Lower leg skin (tissue), 4 donors: Measurements from ENCODE around the gene NDUFAF8. TPM values are rescaled to one million over a fixed set of nuclear protein-coding genes. Genes with fewer than 3 reads are reported as not detected.

Source experiments
- DNase-seq, 2 donors: peaks; one replicate each; pipeline ENCODE4 v3.0.0-alpha.2; 2019; ENCODE audit warnings: low spot score in 2 of 2
- H3K4me3 ChIP-seq: fragments of 200-600 bp; sonication (generic); 2 replicates; pipeline ENCODE4 v1.5.1; 2017; ENCODE audit warnings: mild to moderate bottlenecking, low read depth; ENCODE audit not compliant: poor library complexity, severe bottlenecking
- POLR2A ChIP-seq, 2 donors: fragments of 450-650 bp; IDR thresholded peaks; one replicate each; pipeline ENCODE4 v1.6.1; 2016 to 2017; ENCODE audit warnings: antibody characterized with exemption in 2 of 2, mild to moderate bottlenecking in 1 of 2, moderate library complexity in 1 of 2
- WGBS, 2 donors: methylation state at CpG; one replicate each; pipeline ENCODE4 v1.1.5; 2018; 5-methylcytosine and 5-hydroxymethylcytosine counted together
- intact Hi-C: fragments of 100-400 bp; cut with DNase I; formaldehyde crosslinking; loops from one replicate; pipeline ENCODE4 v1.15.0; 2023; ENCODE audit warnings: low total_unique reads
- total RNA-seq, 4 donors: library from RNA; depleted of rRNA; stranded (reverse); fragments of >200 nt; gene quantifications; one replicate each; pipeline ENCODE4 v1.1.0, GENCODE V29; 2016
- TF ChIP-seq, protein P1 (sequence below), 3 donors: fragments of 450-650 bp; IDR thresholded peaks; one replicate each; pipeline ENCODE4 v1.5.1; 2016; ENCODE audit warnings: antibody characterized with exemption in 3 of 3, mild to moderate bottlenecking in 3 of 3, moderate library complexity in 2 of 3

Gene NDUFAF8
- total RNA-seq, 4 donors from 2014 or later, result 10.0 to 30.4 (median 15.9) TPM

DNA sequence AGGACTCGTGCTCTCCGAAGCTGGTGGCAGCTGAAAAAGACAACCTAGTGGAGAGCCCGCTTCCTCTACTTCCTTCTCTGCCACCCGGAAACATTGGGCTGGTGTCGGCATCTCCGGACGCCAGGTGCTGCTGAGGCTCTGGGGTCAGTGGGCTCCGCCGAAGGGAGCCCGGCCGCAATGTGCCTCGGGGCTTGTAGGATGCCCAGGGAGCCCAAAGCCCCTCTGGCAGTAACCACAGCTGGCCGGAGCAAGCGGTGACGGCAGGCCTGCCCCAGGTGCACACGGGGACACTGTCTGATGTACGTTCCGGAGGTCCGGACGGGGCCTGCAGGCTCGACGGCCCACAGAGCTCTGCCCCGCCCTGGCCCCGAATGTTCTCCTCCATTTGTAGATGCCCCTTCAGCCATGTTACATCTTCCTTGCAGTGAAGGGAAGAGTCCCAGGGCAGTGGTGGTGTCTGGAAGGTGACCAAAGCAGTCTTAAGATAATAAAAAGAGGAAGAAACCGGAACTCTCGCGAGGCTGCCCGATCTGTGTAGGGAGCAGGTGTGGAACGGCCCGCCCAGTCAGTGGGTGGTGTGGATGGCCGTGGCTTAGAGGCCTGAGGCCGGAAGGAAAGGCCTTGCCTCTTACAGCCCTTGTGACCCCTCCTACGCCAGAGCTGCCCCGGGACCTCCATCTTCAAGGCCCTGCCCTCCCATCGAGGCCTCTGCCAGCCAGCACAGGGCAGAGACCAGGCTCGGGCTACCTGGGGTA is 22.6 kb downstream of the NDUFAF8 start:
- no peak for DNase-seq
- intact Hi-C loops, result no loop called here
- WGBS, 2 donors, result 91 to 94% methylated on average over 36 of the region's 36 CpGs
- TF ChIP-seq POLR2A (IDR thresholded peaks at IDR 0.05), result no peak
- TF ChIP-seq, protein P1, sequence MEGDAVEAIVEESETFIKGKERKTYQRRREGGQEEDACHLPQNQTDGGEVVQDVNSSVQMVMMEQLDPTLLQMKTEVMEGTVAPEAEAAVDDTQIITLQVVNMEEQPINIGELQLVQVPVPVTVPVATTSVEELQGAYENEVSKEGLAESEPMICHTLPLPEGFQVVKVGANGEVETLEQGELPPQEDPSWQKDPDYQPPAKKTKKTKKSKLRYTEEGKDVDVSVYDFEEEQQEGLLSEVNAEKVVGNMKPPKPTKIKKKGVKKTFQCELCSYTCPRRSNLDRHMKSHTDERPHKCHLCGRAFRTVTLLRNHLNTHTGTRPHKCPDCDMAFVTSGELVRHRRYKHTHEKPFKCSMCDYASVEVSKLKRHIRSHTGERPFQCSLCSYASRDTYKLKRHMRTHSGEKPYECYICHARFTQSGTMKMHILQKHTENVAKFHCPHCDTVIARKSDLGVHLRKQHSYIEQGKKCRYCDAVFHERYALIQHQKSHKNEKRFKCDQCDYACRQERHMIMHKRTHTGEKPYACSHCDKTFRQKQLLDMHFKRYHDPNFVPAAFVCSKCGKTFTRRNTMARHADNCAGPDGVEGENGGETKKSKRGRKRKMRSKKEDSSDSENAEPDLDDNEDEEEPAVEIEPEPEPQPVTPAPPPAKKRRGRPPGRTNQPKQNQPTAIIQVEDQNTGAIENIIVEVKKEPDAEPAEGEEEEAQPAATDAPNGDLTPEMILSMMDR (IDR thresholded peaks at IDR 0.05), result no peak
- no peak overlapping the region for H3K4me3 ChIP-seq

- DNase-seq, result no peak
- 95 to 96% methylated on average over 37 to 38 of the region's 40 CpGs for WGBS, 2 donors
- H3K4me3 ChIP-seq, result no peak overlapping the region
- TF ChIP-seq, protein P1 (IDR thresholded peaks at IDR 0.05), result no peak
- no peak for TF ChIP-seq POLR2A (IDR thresholded peaks at IDR 0.05)
- intact Hi-C loops, result no loop called here
Observed at GRCh38 chr17:81263371-81264181, 24.5 kb downstream of the NDUFAF8 start.

DNA sequence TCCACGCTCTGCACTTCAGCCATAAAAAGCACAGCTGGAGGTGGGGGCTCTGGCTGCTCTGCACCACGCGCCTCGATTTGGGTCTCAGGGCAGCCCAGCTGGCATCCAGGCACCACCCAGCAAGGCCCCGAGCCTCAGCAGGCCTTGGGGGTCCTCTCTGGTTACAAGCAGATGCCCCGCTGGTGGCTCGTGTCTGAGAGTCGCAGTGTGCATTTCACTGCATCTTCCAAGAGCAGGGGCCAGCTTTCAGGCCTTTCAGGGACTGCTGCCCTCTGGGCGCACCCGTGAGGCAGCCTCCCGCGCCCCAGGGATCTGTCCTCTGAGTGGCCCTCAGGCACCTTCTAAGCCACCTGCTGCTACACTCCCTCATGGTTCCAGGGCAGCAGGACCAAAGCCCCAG is 25.5 kb downstream of the NDUFAF8 start:
- WGBS, 2 donors, result 89 to 99% methylated on average over 8 to 12 of the region's 12 CpGs
- intact Hi-C loops, result no loop called here
- DNase-seq, result no peak
- no peak for TF ChIP-seq POLR2A (IDR thresholded peaks at IDR 0.05)
- TF ChIP-seq, protein P1 (IDR thresholded peaks at IDR 0.05), result no peak
- no peak overlapping the region for H3K4me3 ChIP-seq

- WGBS, 2 donors, result 94 to 97% methylated on average over 21 to 22 of the region's 22 CpGs
- no peak overlapping the region for H3K4me3 ChIP-seq
- intact Hi-C loops, result no loop called here
- no peak for DNase-seq
- TF ChIP-seq POLR2A (IDR thresholded peaks at IDR 0.05), result no peak
- TF ChIP-seq, protein P1 (IDR thresholded peaks at IDR 0.05), result no peak
Observed at GRCh38 chr17:81265576-81265975, 26.5 kb downstream of the NDUFAF8 start.

DNA sequence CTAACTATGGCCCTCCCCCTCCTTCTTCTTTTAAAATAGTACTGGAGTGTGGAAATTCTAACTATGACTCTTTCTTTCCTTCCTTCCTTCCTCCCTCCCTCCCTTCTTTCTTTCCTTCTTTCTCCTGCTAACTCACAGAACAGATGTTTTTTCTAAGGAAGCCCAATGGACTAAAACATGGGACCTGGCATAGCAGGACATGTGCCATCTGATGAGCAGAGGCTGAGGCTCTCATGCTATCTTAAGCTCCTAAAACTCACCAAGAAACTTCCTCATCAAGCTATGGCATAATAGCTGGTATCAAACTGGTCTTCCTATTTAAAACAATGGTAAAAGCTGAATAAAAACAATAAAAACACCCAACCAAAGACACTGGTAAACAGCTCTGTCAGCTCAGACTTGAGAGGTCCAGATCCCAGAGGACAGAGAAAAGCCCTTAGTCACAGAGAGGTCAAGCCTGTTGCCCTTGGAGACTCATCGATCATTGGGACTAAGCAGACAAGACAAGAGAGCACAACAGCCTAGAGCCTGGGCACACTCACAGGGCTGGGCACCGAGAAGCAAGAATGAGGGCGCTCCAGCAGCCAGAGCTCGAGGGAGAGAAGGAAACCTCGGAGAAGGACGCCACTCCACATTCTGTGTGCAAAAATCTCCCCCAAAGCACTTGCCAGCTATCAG is 28.4 kb downstream of the NDUFAF8 start:
- no peak overlapping the region for H3K4me3 ChIP-seq
- WGBS, 2 donors, result 72 to 85% methylated on average over 6 of the region's 6 CpGs
- intact Hi-C loops, result no loop called here
- no peak for DNase-seq
- TF ChIP-seq POLR2A (IDR thresholded peaks at IDR 0.05), result no peak
- TF ChIP-seq, protein P1 (IDR thresholded peaks at IDR 0.05), result no peak
